ENCODE data around the gene TRAPPC5. TPM values are rescaled to one million over a fixed set of nuclear protein-coding genes. Genes with fewer than 3 reads are reported as not detected.

TRAPPC5 gene
- total RNA-seq, 4 donors from 2014 or later = 63.0 to 144 (median 103) TPM

DNA sequence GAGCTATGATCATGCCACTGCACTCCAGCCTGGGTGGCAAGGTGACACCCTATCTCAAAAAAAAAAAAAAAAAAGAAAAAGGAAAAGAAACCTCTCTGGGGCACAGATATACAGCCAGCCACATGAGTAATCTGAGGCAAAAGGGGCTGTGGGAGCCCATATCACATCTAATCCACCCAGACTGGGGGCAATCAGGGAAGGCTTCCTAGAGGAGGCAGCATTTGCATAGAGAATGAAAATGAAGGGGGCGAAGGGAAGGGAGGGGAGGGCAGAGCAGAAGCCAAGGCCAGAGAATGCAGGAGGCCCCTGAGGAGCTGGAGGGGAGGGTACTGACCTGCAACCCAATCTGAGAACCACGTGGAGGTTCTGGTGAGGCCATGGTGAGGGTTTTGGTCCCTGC, 30.5 kb upstream of the TRAPPC5 start:
- TF ChIP-seq EP300 (IDR thresholded peaks at IDR 0.05) (no peak), POLR2AphosphoS5 (IDR thresholded peaks at IDR 0.05) (no peak), POLR2A (IDR thresholded peaks at IDR 0.05) (no peak)
- TF ChIP-seq, protein P1, sequence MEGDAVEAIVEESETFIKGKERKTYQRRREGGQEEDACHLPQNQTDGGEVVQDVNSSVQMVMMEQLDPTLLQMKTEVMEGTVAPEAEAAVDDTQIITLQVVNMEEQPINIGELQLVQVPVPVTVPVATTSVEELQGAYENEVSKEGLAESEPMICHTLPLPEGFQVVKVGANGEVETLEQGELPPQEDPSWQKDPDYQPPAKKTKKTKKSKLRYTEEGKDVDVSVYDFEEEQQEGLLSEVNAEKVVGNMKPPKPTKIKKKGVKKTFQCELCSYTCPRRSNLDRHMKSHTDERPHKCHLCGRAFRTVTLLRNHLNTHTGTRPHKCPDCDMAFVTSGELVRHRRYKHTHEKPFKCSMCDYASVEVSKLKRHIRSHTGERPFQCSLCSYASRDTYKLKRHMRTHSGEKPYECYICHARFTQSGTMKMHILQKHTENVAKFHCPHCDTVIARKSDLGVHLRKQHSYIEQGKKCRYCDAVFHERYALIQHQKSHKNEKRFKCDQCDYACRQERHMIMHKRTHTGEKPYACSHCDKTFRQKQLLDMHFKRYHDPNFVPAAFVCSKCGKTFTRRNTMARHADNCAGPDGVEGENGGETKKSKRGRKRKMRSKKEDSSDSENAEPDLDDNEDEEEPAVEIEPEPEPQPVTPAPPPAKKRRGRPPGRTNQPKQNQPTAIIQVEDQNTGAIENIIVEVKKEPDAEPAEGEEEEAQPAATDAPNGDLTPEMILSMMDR (IDR thresholded peaks at IDR 0.05) = no peak
- peaks cover 12% of the 10 kb centered on the region for H3K4me1 ChIP-seq
- no peak for DNase-seq (ENCODE audit: low spot score in 2 of 2)
- 54% methylated on average over 2 of the region's 2 CpGs for WGBS
- H3K36me3 ChIP-seq = peaks cover 14% of the 10 kb centered on the region
- H3K4me3 ChIP-seq = no peak overlapping the region
- peaks cover 10% of the 10 kb centered on the region for H3K27me3 ChIP-seq
- H3K9me3 ChIP-seq = no peaks in the 10 kb centered on the region
- no peak overlapping the region for H3K27ac ChIP-seq

DNA sequence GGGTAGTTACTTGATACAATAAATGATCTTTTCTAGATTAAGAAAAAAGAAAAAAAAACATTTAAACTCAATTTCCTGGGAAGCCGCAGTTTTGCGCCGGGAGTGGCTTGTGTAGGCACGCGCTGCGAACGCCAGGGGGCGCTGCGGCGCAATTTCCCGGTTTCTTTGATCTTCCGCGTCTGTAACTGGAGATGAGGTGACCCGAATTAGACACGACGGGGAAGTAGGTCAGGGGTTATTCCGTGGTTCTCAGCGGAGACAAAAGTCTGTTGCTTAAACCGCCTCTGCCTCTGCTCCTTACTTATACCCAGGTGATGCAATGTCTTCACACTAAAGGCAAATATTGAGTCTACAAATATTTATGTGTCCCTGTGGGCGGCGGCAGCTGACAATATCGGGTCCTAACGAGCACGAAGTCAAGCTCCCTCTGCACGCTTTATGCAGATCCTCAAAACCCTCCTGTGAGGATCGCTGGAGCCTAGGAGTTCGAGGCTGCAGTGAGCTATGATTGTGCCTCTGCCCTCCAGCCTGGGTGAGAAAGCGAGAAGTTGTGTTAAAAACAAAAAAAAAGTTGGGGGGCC, 28.5 kb upstream of the TRAPPC5 start:
- H3K4me3 ChIP-seq = peak overlapping the region; percentile 1
- DNase-seq (ENCODE audit: low spot score in 2 of 2) = peak; percentile 89 to 90
- peaks cover 12% of the 10 kb centered on the region for H3K4me1 ChIP-seq
- H3K36me3 ChIP-seq = peaks cover 6% of the 10 kb centered on the region
- no peak overlapping the region for H3K27ac ChIP-seq
- TF ChIP-seq EP300 (IDR thresholded peaks at IDR 0.05) (no peak), POLR2AphosphoS5 (IDR thresholded peaks at IDR 0.05) (peak in 1 of 3 donors; percentile 42), POLR2A (IDR thresholded peaks at IDR 0.05) (no peak)
- TF ChIP-seq, protein P1 (IDR thresholded peaks at IDR 0.05) = peak; percentile 96 to 97
- H3K27me3 ChIP-seq = peaks cover 7% of the 10 kb centered on the region
- no peaks in the 10 kb centered on the region for H3K9me3 ChIP-seq
- WGBS = 5% methylated on average over 28 of the region's 28 CpGs

DNA sequence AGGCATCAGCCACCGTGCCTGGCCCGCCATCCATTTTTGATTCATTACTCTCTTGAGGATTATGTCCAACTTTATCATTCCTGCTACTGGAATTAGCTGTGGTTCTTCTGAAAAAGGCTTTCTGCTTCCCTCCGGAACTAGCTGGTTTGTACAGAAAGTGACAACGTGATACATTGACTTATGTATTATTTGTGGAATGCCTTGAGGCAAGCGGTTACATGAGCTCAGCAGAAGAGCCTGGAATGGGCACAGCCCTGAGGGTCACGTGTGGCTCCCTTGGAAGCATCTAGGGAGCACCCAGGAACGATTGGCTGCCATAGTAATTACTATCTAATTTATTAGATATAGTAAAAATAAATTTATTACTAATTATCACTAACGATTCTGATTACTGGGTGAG, 26.2 kb upstream of the TRAPPC5 start:
- Histone ChIP-seq H3K4me1 (peaks cover 12% of the 10 kb centered on the region), H3K27ac (no peak overlapping the region), H3K27me3 (peaks cover 7% of the 10 kb centered on the region), H3K4me3 (no peak overlapping the region), H3K9me3 (no peaks in the 10 kb centered on the region), H3K36me3 (no peaks in the 10 kb centered on the region)
- TF ChIP-seq POLR2AphosphoS5 (IDR thresholded peaks at IDR 0.05) = no peak
- TF ChIP-seq, protein P1 (IDR thresholded peaks at IDR 0.05) = no peak
- no peak for TF ChIP-seq EP300 (IDR thresholded peaks at IDR 0.05)
- no peak for TF ChIP-seq POLR2A (IDR thresholded peaks at IDR 0.05)
- 31% methylated on average over 8 of the region's 8 CpGs for WGBS
- DNase-seq (ENCODE audit: low spot score in 2 of 2) = no peak

DNA sequence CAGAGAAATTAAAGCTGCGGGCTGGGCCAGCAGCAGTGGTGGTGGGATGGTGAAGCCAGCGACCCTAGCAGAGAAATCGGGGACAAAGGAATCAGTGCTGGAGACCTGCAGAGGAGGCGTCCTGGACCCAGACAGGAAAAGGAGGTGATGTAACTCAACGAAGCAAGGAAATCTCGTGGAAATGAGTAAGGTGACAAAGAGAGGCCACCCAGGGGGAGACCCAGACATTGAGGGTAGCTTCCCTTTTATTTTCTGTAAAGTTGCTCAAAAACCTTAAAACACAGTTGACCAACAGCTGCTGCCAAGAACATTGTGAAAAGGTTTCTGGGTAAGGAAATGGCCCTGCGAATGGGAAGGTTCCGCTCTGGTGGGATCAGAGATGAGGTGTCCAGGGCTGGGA, 25.1 kb upstream of the TRAPPC5 start:
- peaks cover 3% of the 10 kb centered on the region for H3K27me3 ChIP-seq
- no peaks in the 10 kb centered on the region for H3K9me3 ChIP-seq
- no peak for DNase-seq (ENCODE audit: low spot score in 2 of 2)
- no peaks in the 10 kb centered on the region for H3K36me3 ChIP-seq
- no peak overlapping the region for H3K27ac ChIP-seq
- no peak overlapping the region for H3K4me3 ChIP-seq
- WGBS = 76% methylated on average over 8 of the region's 8 CpGs
- TF ChIP-seq POLR2A (IDR thresholded peaks at IDR 0.05) (no peak), POLR2AphosphoS5 (IDR thresholded peaks at IDR 0.05) (no peak), EP300 (IDR thresholded peaks at IDR 0.05) (no peak)
- TF ChIP-seq, protein P1 (IDR thresholded peaks at IDR 0.05) = no peak
- peaks cover 12% of the 10 kb centered on the region for H3K4me1 ChIP-seq

DNA sequence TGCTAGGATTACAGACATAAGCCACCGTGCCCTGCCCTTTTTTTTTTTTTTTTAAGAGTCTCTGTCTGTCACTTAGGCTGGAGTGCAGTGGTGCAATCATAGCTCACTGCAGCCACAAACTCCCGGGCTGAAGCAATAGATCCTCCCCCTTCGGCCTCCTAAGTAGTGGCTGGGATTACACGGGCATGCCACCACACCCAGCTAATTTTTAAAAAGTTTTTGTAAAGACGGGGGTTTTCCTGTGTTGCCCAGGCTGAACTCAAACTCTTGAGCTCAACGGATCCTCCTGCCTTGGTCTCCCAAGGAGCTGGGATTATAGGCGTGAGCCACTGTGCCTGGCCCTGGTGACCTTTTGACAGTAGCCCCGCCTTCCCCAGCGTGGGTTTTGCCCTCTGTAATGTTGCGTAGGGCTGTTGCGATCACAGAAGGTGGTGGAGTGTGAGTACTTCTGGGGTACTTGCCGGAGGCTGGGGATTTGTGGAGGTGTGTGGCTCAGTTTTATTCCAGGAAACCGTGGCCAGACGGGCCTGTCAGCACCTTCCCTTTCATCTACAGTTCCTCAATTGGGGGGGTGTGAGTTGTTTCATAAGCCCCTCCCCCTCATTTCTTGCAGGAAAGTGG, 23.4 kb upstream of the TRAPPC5 start:
- H3K27ac ChIP-seq = no peak overlapping the region
- DNase-seq (ENCODE audit: low spot score in 2 of 2) = no peak
- WGBS = 35% methylated on average over 8 of the region's 14 CpGs
- no peak for TF ChIP-seq POLR2A (IDR thresholded peaks at IDR 0.05)
- TF ChIP-seq POLR2AphosphoS5 (IDR thresholded peaks at IDR 0.05) = no peak
- TF ChIP-seq, protein P1 (IDR thresholded peaks at IDR 0.05) = no peak
- TF ChIP-seq EP300 (IDR thresholded peaks at IDR 0.05) = no peak
- H3K4me3 ChIP-seq = no peak overlapping the region
- H3K36me3 ChIP-seq = no peaks in the 10 kb centered on the region
- H3K9me3 ChIP-seq = no peaks in the 10 kb centered on the region
- peaks cover 6% of the 10 kb centered on the region for H3K4me1 ChIP-seq
- H3K27me3 ChIP-seq = no peaks in the 10 kb centered on the region

All from suprapubic skin (tissue), 4 donors.